Iris pigment epithelial cell (primary cell): ENCODE data around the gene GABBR2.

Experiments
- DNase-seq: peaks from one replicate; pipeline ENCODE4 v3.0.0-alpha.2; 2011; ENCODE audit warnings: low read depth

The GABBR2 gene

GRCh38 chr9:98442114-98442513 lies 266.6 kb downstream of the GABBR2 start:
- no peak for DNase-seq

DNA sequence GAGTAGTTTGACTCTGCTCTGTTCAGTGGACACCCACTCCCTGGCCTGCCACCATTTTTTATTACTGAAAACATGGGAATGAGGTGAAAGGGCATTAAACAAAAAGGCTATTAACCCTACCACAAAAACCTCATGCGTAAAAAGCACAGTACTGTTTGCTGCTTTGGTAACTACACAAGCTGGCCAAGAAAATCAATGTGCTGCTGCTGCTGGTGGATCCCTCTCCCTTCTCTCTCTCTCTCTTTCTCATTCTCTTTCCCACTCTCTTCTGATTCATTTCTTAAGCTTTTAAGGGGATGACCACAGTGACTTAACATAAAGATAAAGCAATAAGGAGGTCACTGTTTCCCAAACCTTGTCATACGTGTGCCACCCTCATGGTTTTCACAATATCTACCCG lies 270.1 kb downstream of the GABBR2 start:
- DNase-seq, result no peak

DNA sequence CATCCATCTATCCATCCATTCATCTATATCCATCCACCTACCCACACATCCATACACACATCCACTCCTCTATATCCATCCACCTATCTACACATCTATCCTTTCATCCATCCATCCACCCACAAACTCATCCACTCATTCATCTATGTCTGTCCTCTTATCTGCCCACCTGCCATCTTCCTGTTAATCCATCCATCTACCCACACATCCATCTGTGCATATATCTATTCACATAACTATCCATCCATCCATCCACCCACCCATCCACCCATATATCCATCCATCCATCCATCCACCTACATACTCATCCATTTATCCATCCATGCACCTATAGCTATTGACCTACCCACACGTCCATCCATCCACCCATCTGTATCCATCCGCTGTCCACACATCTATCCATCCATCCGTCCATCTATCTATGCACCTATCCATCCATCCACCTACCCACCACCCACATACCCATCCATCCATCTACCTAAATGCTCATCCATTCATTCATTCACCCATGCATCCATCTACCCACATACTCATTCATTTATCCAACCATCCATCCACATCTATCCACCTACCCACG lies 271.2 kb downstream of the GABBR2 start:
- no peak for DNase-seq

DNA sequence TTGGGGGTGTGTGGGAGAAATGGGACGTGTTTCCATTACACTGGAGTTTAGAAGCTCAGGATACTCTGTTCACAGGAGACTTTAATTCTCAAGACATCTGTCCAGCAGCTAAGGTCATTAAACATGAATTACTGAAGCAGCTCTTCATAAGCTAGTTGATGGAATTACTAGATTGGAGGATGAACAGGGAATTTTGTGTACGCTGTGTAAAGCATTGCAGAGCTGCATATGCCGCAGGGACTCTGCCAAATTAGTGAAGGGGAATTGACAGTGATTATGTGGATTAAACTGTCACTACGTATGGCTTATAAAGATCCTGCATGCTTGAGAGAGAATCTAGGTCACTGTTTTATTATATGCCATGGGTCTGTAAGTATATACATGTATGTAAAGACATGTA lies 275.8 kb downstream of the GABBR2 start:
- no peak for DNase-seq

DNA sequence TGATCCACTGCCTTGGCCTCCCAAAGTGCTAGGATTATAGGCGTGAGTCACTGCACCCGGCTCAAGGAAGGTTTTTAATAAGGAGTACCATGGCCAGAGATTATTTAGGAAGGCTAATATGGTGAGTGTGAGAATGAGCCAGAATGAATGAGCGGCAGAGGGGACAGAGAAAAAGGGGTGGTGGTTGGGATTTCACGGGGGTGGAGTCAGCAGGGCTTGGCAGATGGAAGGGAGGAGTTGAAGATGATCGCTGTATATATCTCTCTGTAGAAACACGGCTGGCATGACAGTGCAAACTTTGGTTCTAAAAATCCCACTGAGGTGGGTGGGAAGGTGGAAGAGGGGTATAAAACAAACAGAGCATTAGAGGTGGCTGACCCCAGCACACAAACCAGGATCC lies 276.6 kb downstream of the GABBR2 start:
- no peak for DNase-seq

DNA sequence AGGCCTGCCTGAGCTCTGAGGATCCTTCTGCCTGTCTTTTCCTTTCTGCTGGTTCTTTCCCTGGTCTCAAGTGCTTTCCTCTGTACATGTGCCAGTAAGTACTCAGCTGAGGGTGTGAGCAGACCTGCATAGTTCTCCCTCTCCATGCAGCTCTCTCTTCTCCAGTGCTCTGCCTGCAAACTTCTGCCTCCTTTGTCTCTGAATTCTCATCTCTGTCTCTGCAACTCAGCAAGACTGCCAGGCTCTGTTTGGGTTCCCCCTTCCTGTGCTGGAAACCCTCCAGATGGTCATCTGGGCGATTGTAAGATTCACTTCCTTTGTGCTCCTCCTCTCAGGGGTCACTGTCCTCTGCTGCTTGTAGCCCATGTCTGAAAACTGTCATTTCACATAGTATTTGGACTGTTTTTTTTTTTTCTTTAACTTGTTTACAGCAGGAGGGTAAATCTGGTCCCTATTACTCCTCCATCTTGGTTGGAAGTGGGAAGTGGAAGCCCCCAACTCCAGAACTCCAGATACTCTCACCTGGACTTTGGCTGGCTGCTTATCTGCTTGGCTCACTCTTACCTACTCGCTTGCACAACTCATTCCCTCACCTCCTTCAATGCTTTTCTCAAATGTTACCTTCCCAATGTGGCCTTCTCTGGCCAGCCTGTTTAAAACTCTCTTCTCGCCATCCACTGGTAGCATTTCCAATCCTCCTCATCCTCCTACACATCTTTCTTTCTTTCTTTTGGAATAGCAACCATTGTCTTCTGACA lies 278.0 kb downstream of the GABBR2 start:
- DNase-seq, result peak; percentile 16

- DNase-seq, result peak; percentile 81
Observed at GRCh38 chr9:98429613-98430012, 279.1 kb downstream of the GABBR2 start.

GRCh38 chr9:98428454-98428853 lies 280.3 kb downstream of the GABBR2 start:
- no peak for DNase-seq

DNA sequence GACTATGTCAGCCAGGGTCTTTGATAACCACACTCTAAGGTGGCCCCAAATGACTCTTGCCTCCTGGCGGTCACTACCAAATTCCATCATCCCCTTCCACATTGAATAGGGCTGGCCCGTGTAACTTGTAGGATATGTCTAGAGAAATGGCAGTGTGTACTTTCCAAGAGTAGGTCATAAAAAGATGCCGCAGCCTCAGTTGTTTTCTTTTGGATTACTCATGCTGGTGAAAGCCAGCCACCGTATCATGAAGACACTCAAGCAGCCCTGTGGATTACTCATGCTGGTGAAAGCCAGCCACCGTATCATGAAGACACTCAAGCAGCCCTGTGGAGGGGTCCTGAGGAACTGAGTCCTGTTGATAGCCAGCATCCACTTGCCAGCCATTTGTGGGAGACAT lies 281.2 kb downstream of the GABBR2 start:
- DNase-seq, result peak; percentile 59

DNA sequence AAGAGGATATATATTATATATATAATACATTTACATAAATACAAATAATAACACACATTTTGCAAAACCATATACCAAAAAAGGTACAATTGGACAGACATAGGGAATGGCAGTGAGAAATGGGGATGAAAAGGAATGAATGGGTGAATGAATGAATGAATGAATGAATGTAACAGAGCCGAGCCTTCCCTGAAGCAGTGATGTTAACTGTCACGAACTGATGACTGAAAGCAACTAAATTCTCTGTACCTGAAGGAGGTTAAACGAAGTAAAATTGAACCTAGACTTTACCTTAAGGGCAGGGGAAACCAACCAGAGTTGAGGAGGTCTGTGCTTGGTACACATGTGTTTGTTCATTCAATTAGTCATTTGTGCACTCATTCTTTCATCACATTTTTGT lies 283.7 kb downstream of the GABBR2 start:
- DNase-seq, result no peak

GRCh38 chr9:98419260-98419603 lies 289.5 kb downstream of the GABBR2 start:
- no peak for DNase-seq

DNA sequence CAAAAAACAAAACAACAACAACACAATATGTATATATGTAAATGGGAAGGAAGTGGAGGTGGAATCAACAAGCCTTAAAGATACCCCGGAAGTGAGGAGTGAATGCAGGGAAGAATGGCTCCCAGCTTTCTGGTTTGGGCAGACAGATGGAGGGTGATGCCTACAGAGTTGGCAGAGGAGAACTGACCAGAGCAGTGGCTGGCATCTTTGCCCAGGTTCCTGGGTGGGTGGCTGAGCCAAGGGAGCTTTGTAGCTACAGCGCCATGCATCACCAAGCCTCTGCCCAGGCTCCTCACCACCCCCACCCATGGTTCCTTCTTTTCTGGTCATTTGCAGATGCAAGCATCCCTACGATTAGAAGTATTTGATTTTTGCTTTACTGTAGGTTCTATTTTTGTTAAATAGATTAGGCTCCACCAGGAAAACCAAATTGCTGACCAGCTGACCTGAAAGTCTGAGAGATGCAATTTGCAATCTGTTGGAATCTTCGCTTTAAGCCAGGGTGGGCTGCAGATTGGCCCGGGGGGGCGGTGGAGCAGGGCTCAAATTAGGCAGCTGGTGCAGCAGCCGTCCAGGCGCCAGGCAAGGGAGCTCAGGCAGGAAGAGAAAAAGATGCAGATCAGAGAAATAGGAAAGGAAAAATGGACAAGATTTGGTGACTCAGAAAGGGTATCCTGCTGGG lies 290.0 kb downstream of the GABBR2 start:
- DNase-seq, result no peak

DNA sequence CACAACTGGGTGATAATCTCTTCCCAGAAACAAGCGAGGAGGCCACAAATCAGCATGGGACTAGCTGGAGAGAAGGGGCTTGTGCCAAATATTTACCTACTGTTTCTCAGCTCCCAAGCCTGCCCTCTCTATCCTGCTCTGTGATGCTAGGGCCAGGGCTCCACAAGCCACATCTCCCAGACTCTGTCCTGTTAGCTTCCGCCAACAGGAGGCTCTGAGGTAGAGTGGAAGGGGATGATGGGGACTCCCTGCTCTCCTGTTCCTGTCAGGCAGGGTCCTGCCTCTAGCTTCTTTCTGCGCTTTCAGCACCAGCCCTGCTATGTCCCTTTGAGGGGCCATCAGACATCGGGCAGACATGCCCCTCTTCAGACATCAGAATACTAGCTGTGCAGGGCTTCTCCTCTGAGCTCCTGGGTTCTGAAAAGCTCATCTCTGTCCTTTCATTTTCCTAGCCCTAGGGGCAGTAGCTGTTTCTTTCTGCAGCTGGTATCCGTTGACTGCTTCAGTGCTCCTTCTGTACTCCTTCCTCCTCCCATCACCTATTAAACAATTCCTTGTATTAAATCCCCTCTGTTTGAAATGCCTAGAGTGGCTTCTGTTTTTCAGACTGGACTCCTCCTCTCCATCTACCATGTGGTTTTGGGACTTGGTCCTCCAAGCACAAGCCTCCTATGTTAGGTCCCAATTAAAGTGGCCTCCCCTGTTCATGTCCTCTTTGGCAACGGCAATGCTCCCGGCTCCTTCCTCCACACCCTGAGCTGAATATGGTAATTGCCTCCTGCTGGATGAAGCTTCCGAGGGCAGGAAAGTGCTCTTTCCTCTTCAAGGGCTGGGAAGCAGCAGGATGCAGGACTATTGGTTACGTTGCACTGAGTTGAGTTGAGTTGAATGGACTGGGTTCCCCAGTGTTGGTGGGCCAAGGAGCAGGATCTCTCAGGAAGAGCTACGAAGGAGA lies 292.2 kb downstream of the GABBR2 start:
- no peak for DNase-seq

- no peak for DNase-seq
Observed at GRCh38 chr9:98415782-98416181, 293.0 kb downstream of the GABBR2 start.

GRCh38 chr9:98413084-98413483 lies 295.7 kb downstream of the GABBR2 start:
- DNase-seq, result no peak

GRCh38 chr9:98412101-98412842 lies 296.5 kb downstream of the GABBR2 start:
- DNase-seq, result no peak

DNA sequence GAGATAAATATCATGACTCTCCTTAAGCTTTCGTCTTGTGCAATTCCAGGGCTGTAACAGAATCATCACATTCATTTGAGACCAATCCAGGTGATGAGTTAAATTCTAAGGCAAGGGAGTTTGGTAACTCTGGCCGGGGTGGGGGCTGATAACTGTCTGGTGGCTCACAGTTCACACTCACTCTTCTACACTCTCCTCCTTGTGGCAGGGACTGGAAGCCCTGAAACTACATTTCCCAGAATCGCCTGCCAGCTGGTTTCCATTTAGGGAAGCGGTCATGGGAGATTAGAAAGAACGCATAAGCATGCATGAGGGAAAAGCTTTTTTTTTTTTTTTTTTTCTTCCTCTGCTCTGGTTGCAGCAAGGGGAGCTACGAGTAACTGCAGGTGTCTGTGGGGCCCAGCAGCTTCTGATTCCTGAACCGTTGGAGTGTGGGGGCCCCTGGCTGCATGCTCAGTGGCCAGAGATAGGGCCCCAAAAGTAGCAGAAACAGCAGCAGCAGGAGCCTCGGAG lies 298.5 kb downstream of the GABBR2 start:
- peak; percentile 83 for DNase-seq

DNA sequence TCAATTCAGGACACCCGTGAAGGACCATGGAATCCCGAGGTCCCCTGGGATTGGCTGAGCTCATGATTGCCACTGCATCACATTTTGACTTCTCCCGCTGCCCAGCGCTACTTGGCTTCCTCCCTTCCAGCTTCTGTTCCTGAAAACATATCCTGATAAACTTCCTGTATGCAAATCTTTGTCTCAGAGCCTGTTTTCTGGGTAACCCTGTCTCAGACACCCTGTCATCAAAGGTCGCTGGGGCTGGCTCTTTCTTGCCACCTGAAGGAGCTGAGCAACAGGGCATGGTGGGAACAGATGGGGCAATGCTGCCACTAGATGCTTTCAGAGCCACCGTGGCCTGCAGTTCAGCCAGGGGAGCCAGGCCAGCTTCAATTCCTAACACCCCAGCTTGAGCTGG lies 299.0 kb downstream of the GABBR2 start:
- no peak for DNase-seq

GRCh38 chr9:98406469-98406868 lies 302.3 kb downstream of the GABBR2 start:
- DNase-seq, result no peak

- no peak for DNase-seq
Observed at GRCh38 chr9:98404237-98404636, 304.5 kb downstream of the GABBR2 start.

GRCh38 chr9:98403715-98404114 lies 305.0 kb downstream of the GABBR2 start:
- no peak for DNase-seq
